ENCODE measurements around the gene PHF3. TPM values are rescaled to one million over a fixed set of nuclear protein-coding genes. Genes with fewer than 3 reads are reported as not detected.

PHF3 gene
- total RNA-seq, 3 donors from 2014 or later: 76.0 to 110 (median 90.4) TPM

DNA sequence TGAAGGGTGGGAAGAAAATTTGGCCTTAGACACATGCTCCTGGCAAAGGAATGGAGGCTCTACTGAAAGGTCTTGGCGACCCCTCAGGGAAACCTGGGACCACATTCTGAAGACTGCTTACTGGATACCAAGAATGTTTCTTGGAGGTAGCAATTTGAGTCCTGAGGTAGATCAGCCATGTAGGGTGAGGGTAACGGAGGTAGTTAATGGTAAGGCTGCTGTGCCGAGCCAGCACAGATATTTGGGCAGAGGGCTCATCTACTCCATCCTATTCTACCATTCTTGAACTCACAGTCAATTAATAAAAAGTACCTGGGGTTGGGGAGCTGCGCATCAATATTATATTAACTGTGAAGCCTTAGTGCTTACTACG lies 401 bp upstream of the PHF3 start:
- H3K27me3 ChIP-seq: no peaks in the 10 kb centered on the region
- TF ChIP-seq, protein P1, sequence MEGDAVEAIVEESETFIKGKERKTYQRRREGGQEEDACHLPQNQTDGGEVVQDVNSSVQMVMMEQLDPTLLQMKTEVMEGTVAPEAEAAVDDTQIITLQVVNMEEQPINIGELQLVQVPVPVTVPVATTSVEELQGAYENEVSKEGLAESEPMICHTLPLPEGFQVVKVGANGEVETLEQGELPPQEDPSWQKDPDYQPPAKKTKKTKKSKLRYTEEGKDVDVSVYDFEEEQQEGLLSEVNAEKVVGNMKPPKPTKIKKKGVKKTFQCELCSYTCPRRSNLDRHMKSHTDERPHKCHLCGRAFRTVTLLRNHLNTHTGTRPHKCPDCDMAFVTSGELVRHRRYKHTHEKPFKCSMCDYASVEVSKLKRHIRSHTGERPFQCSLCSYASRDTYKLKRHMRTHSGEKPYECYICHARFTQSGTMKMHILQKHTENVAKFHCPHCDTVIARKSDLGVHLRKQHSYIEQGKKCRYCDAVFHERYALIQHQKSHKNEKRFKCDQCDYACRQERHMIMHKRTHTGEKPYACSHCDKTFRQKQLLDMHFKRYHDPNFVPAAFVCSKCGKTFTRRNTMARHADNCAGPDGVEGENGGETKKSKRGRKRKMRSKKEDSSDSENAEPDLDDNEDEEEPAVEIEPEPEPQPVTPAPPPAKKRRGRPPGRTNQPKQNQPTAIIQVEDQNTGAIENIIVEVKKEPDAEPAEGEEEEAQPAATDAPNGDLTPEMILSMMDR (IDR thresholded peaks at IDR 0.05): no peak
- TF ChIP-seq POLR2A (IDR thresholded peaks at IDR 0.05) (no peak), POLR2AphosphoS5 (IDR thresholded peaks at IDR 0.05) (no peak)
- intact Hi-C loops (cut with DNase I; ENCODE audit: low total_unique reads): no loop called here
- H3K4me3 ChIP-seq: peak overlapping the region; percentile 90 to 97 (median 91)
- no peak for DNase-seq (ENCODE audit: low spot score in 2 of 2)
- peaks cover 0 to 7% of the 10 kb centered on the region in 2 donors for H3K4me1 ChIP-seq
- H3K9me3 ChIP-seq: no peaks in the 10 kb centered on the region
- no peaks in the 10 kb centered on the region for H3K36me3 ChIP-seq
- peak overlapping the region; percentile 95 to 99 for H3K27ac ChIP-seq

DNA sequence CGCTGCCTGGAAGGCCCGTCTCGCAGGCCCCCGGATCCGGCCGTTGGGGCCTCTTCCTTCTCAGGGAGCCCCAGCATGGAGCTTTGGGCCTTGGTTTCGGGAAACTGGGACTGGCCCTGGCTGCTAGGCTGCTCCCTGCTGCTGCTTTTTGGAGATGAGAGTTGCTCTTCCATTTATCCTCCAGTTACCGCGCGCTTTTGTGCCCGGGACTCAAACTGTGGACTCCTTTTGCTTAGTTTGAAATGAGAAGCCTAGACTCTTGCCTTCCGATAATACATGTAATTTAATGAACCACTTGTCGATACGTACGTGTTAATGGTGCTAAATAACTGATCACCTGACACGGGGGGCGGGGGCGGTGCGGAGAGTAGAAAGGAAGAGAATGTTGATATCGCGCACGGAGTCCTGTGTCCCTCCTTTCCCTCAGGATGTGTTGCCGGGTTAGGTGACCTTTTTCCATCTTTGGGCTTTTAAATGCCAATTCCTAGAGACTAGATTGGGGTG lies 968 bp downstream of the PHF3 start:
- DNase-seq (ENCODE audit: low spot score in 2 of 2): peak in 1 of 2 donors; percentile 59
- H3K27ac ChIP-seq: peak overlapping the region; percentile 95 to 99
- H3K36me3 ChIP-seq: no peaks in the 10 kb centered on the region
- H3K27me3 ChIP-seq: no peaks in the 10 kb centered on the region
- intact Hi-C loops (cut with DNase I; ENCODE audit: low total_unique reads): no loop called here
- peak overlapping the region; percentile 90 to 97 (median 91) for H3K4me3 ChIP-seq
- no peaks in the 10 kb centered on the region for H3K9me3 ChIP-seq
- H3K4me1 ChIP-seq: peaks cover 0 to 16% of the 10 kb centered on the region in 2 donors
- TF ChIP-seq, protein P1 (IDR thresholded peaks at IDR 0.05): no peak

DNA sequence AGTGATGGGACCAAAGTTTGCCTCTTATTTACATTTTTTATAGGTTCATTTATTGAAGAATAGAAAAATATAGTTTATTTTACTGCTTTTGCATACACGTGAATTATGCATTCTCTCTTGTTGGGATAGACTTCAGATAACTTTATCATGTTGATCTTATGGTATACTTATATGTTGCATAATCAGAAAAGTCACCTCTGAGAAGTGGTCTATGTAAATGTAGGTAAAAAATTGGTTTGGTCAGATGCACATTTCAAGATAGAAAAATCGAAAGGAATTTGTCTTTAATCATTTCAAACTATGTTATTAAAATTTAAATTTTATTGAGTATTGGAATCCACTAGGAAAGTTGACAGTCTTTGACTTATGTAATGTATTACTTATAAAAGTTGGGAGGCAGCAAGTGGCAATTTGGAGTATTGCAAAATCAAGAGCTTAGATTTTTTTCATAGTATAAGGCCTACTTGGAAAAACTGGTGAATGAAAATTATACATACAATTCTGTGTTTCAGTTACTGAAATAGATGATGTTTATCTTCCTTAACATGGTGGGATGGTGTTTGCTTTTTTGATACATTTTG lies 2.4 kb downstream of the PHF3 start:
- Histone ChIP-seq H3K36me3 (no peaks in the 10 kb centered on the region), H3K27ac (no peak overlapping the region), H3K9me3 (no peaks in the 10 kb centered on the region), H3K27me3 (no peaks in the 10 kb centered on the region), H3K4me3 (peak overlapping the region in 2 of 3 donors; percentile 90 to 91), H3K4me1 (peaks cover 0 to 16% of the 10 kb centered on the region in 2 donors)
- TF ChIP-seq, protein P1 (IDR thresholded peaks at IDR 0.05): no peak
- TF ChIP-seq POLR2A (IDR thresholded peaks at IDR 0.05) (no peak), POLR2AphosphoS5 (IDR thresholded peaks at IDR 0.05) (no peak)
- intact Hi-C loops (cut with DNase I; ENCODE audit: low total_unique reads): no loop called here
- no peak for DNase-seq (ENCODE audit: low spot score in 2 of 2)

DNA sequence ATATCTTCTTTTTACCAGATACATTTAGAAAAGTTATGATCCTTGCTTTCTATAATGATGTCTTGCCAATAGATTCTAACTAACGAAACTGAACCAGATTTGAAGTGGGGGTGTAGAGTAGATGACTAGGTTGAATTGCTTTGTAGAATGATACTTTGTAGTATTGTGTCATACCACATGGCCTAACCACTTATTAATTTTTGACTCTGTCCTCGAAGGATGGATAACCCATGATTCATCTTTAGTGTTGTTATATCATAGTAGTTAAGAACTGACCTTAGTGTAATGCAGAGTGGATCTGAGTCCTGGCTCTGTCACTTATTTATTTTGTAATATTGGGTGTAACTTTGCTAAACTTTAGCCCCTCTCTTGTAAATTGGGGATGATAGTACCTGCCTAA lies 4.5 kb downstream of the PHF3 start:
- Histone ChIP-seq H3K27ac (no peak overlapping the region), H3K4me3 (no peak overlapping the region), H3K9me3 (no peaks in the 10 kb centered on the region), H3K27me3 (no peaks in the 10 kb centered on the region), H3K4me1 (peaks cover 0 to 19% of the 10 kb centered on the region in 2 donors), H3K36me3 (no peaks in the 10 kb centered on the region)
- DNase-seq (ENCODE audit: low spot score in 2 of 2): no peak
- TF ChIP-seq POLR2A (IDR thresholded peaks at IDR 0.05) (no peak), POLR2AphosphoS5 (IDR thresholded peaks at IDR 0.05) (no peak)
- TF ChIP-seq, protein P1 (IDR thresholded peaks at IDR 0.05): no peak
- intact Hi-C loops (cut with DNase I; ENCODE audit: low total_unique reads): no loop called here

DNA sequence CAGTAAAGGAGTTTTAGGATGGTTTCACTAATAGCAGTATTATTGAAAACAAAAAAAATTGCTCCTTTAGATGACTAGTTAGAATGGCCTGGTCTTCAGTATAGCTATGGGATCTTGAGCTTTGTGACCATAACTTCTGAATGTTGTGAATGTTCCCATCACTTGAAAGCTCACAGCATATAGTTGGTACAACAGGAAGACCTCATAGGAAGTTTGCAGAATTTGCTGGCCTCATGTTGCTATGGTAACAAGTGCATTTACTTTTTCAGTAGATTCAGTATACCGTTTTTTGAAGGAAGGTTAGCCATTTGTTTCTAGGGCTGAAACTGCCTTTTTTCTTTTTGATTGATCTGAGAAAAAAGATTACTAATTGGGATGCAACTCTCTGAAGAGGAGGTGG lies 8.3 kb downstream of the PHF3 start:
- no peaks in the 10 kb centered on the region for H3K9me3 ChIP-seq
- DNase-seq (ENCODE audit: low spot score in 2 of 2): no peak
- no peaks in the 10 kb centered on the region for H3K36me3 ChIP-seq
- no peak overlapping the region for H3K4me3 ChIP-seq
- intact Hi-C loops (cut with DNase I; ENCODE audit: low total_unique reads): no loop called here
- peaks cover 0 to 28% of the 10 kb centered on the region in 2 donors for H3K4me1 ChIP-seq
- no peak overlapping the region for H3K27ac ChIP-seq
- TF ChIP-seq, protein P1 (IDR thresholded peaks at IDR 0.05): no peak
- no peak for TF ChIP-seq POLR2AphosphoS5 (IDR thresholded peaks at IDR 0.05)
- TF ChIP-seq POLR2A (IDR thresholded peaks at IDR 0.05): no peak
- no peaks in the 10 kb centered on the region for H3K27me3 ChIP-seq

Measured in breast epithelium (tissue), 4 donors.